H1 (cell line): Measurements from ENCODE around the gene EFCAB6. TPM values are rescaled to one million over a fixed set of nuclear protein-coding genes. Genes with fewer than 3 reads are reported as not detected.

ENCODE experiments used
- ATF2 ChIP-seq: IDR thresholded peaks from 2 replicates; pipeline ENCODE4 v1.6.1; 2012; ENCODE audit warnings: low read length, inconsistent platforms
- FOSL1 ChIP-seq: IDR thresholded peaks from 2 replicates; pipeline ENCODE4 v1.6.1; 2011; ENCODE audit warnings: mild to moderate bottlenecking, low read depth, low read length, moderate library complexity; ENCODE audit not compliant: insufficient read depth
- NRF1 ChIP-seq: IDR thresholded peaks from 2 replicates; pipeline ENCODE4 v1.6.1; 2011; ENCODE audit warnings: mild to moderate bottlenecking, low read depth, low read length, improper control_type of control experiment
- SIRT6 ChIP-seq: IDR thresholded peaks from one replicate; pipeline ENCODE4 v1.7.1; 2012; ENCODE audit warnings: low read length, inconsistent platforms
- SP1 ChIP-seq: IDR thresholded peaks from 2 replicates; pipeline ENCODE4 v1.6.1; 2011; ENCODE audit warnings: low read depth, low read length
- SUZ12 ChIP-seq: fragments of 200-600 bp; sonication (generic); IDR thresholded peaks from 2 replicates; pipeline ENCODE4 v1.6.1; 2012; ENCODE audit warnings: mild to moderate bottlenecking, inconsistent platforms, low read length, moderate library complexity, mixed read lengths
- polyA plus RNA-seq, 7 experiments: library from polyadenylated mRNA; depleted of rRNA in 3 of 7; stranded (reverse) in 5 of 7; unstranded in 2 of 7; fragments of >200 nt in 5 of 7; fragments of 200-250 nt in 2 of 7; gene quantifications; 1 replicate in 5 of 7; 2 replicates in 1 of 7; 4 replicates in 1 of 7; pipeline versions ENCODE4 v1.2.1 to v1.2.3, GENCODE V29; 2011 to 2013; ENCODE audit warnings: missing spikeins in 2 of 7, mixed read lengths in 2 of 7
- total RNA-seq: library from RNA; stranded (reverse); fragmentation: NEBNext Ultra II Directional; extraction: Animal tissue kit (Norgen Biotek cat#: 25700); gene quantifications from 2 replicates; pipeline ENCODE4 v1.2.1, GENCODE V29; 2021

Gene EFCAB6
- total and polyA plus RNA-seq, 2 of the 8 experiments (the other 6 are each of a cell fraction or from before 2014, with no cell fraction given): 0.32 to 1.7 TPM

GRCh38 chr22:43634316-43634715, 177.8 kb downstream of the EFCAB6 start (continued):
- no peak for TF ChIP-seq SUZ12
- TF ChIP-seq SP1: no peak
- no peak for TF ChIP-seq NRF1
- TF ChIP-seq ATF2: no peak
- no peak for TF ChIP-seq SIRT6
- no peak for TF ChIP-seq FOSL1
- TF ChIP-seq, all 59 proteins: peak for 0
